ENCODE data around the gene HIP1. TPM values are rescaled to one million over a fixed set of nuclear protein-coding genes. Genes with fewer than 3 reads are reported as not detected.

Gene HIP1
- total and polyA plus RNA-seq, 2 of the 4 experiments (the other 2 are of a cell fraction): 6.8 to 10.0 TPM

DNA sequence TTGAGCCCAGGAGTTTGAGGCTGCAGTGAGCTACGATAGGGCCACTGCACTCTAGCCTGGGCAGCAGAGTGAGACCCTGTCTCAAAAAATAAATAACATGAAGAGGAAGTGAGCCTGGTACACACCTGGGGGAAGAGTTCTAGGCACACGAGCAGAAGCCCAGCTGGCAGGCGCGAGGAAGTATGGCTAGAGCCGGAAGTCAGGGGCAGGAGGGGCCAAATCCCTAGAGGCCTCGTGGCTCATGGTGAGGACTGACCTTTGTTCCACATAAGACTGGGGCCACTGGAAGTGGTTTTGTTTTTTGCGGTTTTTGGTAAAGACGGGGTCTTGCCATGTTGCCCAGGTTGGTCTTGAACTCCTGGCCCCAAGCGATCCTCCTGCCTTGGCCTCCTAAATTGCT lies 117.6 kb downstream of the HIP1 start (continued):
- TF ChIP-seq, protein P1, sequence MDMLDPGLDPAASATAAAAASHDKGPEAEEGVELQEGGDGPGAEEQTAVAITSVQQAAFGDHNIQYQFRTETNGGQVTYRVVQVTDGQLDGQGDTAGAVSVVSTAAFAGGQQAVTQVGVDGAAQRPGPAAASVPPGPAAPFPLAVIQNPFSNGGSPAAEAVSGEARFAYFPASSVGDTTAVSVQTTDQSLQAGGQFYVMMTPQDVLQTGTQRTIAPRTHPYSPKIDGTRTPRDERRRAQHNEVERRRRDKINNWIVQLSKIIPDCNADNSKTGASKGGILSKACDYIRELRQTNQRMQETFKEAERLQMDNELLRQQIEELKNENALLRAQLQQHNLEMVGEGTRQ (IDR thresholded peaks at IDR 0.05; ENCODE audit: low read depth, low read length): no peak
- TF ChIP-seq RCOR1 (IDR thresholded peaks at IDR 0.05; ENCODE audit: insufficient replicate concordance, low read length): no peak
- no peak for TF ChIP-seq RAD21 (IDR thresholded peaks at IDR 0.05; ENCODE audit: low read length)
- no peak for TF ChIP-seq MAFK (IDR thresholded peaks at IDR 0.05; ENCODE audit: low read depth, low read length)
- TF ChIP-seq NFE2L2 (IDR thresholded peaks at IDR 0.05; ENCODE audit: low read depth, low read length): no peak
- no peak for TF ChIP-seq SMC3 (IDR thresholded peaks at IDR 0.05; ENCODE audit: low read depth, low read length)

DNA sequence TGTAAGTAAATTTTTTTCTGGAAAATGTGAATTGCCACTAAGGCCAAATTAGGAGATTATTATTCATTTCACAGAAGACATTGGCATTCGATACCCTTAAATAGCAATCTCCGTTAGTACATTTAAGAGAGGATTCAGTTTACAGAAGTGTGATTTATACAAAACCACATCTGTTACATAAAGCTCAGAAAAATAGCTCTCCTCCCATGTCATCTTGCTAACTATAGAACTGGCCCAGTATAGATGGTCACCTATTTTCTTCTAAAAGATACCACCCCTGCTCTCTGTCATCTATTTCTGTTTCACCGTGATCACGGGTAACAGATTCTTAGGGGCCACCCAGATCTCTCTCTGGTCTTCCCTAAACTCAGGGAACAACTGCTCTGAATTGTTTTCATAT lies 119.1 kb downstream of the HIP1 start:
- H2BK20ac ChIP-seq (ENCODE audit: low read depth, low read length): no peak overlapping the region
- ChIA-PET CTCF (interaction anchor here (1.0 kb wide), 1 partner anchor 23 kb away, joined by 3 read pairs; no protein-coding TSS in a partner anchor), POLR2A (ENCODE audit: unreplicated experiment) (no interaction called here)
- H2AFZ ChIP-seq (replicated peaks; ENCODE audit: low read length, poor library complexity): no peak overlapping the region
- no peak overlapping the region for H4K91ac ChIP-seq (ENCODE audit: insufficient read depth, low read depth, low read length)
- no peaks in the 10 kb centered on the region for H3K36me3 ChIP-seq (ENCODE audit: control insufficient read depth, insufficient read depth, low read length)
- no peak overlapping the region for H2AK9ac ChIP-seq (replicated peaks; ENCODE audit: low read depth, low read length, poor library complexity)
- no peak overlapping the region for H3K14ac ChIP-seq (replicated peaks; ENCODE audit: low read depth, low read length)
- H3K23ac ChIP-seq (ENCODE audit: low read depth, low read length): no peak overlapping the region
- peaks cover 6% of the 10 kb centered on the region; the same call in 1 of the 2 replicates for H3K9me1 ChIP-seq (ENCODE audit: insufficient read depth, low read length)
- H4K8ac ChIP-seq (ENCODE audit: low read depth in 2 of 2, low read length in 2 of 2): no peak overlapping the region
- no peak overlapping the region for H3K56ac ChIP-seq (ENCODE audit: extremely low read depth, insufficient read depth, low read length)
- TF ChIP-seq MAFK (IDR thresholded peaks at IDR 0.05; ENCODE audit: low read depth, low read length) (no peak), MAZ (IDR thresholded peaks at IDR 0.05; ENCODE audit: borderline replicate concordance, low read depth, low read length) (no peak), RCOR1 (IDR thresholded peaks at IDR 0.05; ENCODE audit: insufficient replicate concordance, low read length) (no peak)
- no peak overlapping the region for H3K4me2 ChIP-seq (ENCODE audit: low read depth, low read length)
- H3K79me1 ChIP-seq (ENCODE audit: low read depth in 1 of 2, low read length in 2 of 2): peaks cover 0 to 27% of the 10 kb centered on the region in 2 experiments; a peak in 2 of 4 replicates
- no peaks in the 10 kb centered on the region for H3K27me3 ChIP-seq (ENCODE audit: control insufficient read depth, insufficient read depth, low read length)
- peaks cover 5% of the 10 kb centered on the region; the same call in 1 of the 2 replicates for H3K4me1 ChIP-seq (ENCODE audit: control insufficient read depth, insufficient read depth, low read length)
- no peak overlapping the region for H2BK5ac ChIP-seq (ENCODE audit: low read depth, low read length, poor library complexity, severe bottlenecking)
- 89% methylated on average over 2 of the region's 4 CpGs; no CpG with 5 or more reads in 1 of the 2 experiments for WGBS, 2 experiments (ENCODE audit: extremely low coverage in 2 of 2, insufficient read length in 1 of 2)
- BruUV-seq (replicated peaks): no TSS peak
- no peak overlapping the region for H4K5ac ChIP-seq (ENCODE audit: low read depth, low read length)
- no peak overlapping the region for H2BK120ac ChIP-seq (ENCODE audit: low read depth, low read length)
- H2AK5ac ChIP-seq (ENCODE audit: low read depth, low read length): no peak overlapping the region
- no peak overlapping the region for H2BK15ac ChIP-seq (ENCODE audit: low read depth, low read length)
- DNase-seq (no peak), ATAC-seq (ENCODE audit: low read depth) (no peak)
- H3K18ac ChIP-seq (ENCODE audit: low read depth, low read length): no peak overlapping the region
- intact Hi-C loops (cut with micrococcal nuclease) (no loop called here), dilution Hi-C loops (cut with HindIII; ENCODE audit: low sequenced_read_pairs, unreplicated experiment) (no loop called here), in situ Hi-C loops (cut with MboI; ENCODE audit: low sequenced_read_pairs) (no loop called here)
- H3K9ac ChIP-seq (ENCODE audit: low read depth, low read length): no peak overlapping the region
- H3K4me3 ChIP-seq (ENCODE audit: insufficient read depth, low read depth, low read length): no peak overlapping the region
- H4K20me1 ChIP-seq (ENCODE audit: insufficient read depth, low read length): no peaks in the 10 kb centered on the region
- no peak overlapping the region for H3K4ac ChIP-seq (ENCODE audit: low read depth, low read length)
- no peak overlapping the region for H3K27ac ChIP-seq (ENCODE audit: insufficient read depth, low read length)
- no peaks in the 10 kb centered on the region for H3K9me3 ChIP-seq (ENCODE audit: control insufficient read depth, insufficient read depth, low read length)
